Measurements from ENCODE around the gene CACUL1.

The CACUL1 gene

DNA sequence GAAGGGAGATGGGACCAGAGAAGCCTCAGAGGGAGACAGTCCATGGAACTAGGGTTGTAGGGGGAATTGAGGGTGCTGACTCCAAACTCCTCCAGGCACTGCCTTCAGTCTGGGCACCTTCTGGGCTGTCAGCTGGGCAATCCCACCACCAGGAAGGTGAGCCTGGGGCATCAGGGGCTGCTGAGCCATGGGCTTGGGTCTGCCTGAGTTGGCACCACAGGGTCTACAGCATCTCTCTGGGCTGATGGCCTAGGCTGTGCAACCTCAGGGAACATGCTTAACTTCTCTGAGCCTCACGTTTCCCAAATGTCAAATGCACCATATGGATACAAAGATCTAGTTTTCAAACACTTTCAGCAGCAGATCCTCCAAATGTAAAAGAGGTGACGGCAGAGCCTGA lies 112.5 kb downstream of the CACUL1 start:
- no peak overlapping the region for H3K27ac ChIP-seq
- TF ChIP-seq, protein P1, sequence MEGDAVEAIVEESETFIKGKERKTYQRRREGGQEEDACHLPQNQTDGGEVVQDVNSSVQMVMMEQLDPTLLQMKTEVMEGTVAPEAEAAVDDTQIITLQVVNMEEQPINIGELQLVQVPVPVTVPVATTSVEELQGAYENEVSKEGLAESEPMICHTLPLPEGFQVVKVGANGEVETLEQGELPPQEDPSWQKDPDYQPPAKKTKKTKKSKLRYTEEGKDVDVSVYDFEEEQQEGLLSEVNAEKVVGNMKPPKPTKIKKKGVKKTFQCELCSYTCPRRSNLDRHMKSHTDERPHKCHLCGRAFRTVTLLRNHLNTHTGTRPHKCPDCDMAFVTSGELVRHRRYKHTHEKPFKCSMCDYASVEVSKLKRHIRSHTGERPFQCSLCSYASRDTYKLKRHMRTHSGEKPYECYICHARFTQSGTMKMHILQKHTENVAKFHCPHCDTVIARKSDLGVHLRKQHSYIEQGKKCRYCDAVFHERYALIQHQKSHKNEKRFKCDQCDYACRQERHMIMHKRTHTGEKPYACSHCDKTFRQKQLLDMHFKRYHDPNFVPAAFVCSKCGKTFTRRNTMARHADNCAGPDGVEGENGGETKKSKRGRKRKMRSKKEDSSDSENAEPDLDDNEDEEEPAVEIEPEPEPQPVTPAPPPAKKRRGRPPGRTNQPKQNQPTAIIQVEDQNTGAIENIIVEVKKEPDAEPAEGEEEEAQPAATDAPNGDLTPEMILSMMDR (conservative IDR thresholded peaks at IDR 0.05) = no peak

DNA sequence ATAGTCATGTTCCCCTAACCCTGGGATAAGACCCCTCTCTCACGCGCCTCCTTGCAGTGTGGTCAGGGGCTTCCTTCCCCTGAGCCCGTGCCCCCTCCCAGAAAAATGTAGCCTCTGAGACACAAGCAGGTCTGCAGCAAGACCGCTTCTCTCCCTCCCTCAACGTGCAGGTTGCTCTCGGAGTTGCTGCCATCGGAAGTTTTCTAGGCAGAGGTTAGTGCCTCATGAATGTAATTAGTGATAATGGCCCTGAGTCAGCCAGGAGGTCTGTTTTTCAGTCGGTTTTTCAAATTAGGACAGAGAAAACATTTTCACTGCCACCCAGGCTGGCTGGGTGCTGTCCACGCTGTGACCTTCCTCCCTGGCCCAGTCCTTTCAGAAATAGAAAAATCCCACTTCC lies 116.1 kb downstream of the CACUL1 start:
- H3K27ac ChIP-seq = no peak overlapping the region
- TF ChIP-seq, protein P1 (conservative IDR thresholded peaks at IDR 0.05) = no peak

DNA sequence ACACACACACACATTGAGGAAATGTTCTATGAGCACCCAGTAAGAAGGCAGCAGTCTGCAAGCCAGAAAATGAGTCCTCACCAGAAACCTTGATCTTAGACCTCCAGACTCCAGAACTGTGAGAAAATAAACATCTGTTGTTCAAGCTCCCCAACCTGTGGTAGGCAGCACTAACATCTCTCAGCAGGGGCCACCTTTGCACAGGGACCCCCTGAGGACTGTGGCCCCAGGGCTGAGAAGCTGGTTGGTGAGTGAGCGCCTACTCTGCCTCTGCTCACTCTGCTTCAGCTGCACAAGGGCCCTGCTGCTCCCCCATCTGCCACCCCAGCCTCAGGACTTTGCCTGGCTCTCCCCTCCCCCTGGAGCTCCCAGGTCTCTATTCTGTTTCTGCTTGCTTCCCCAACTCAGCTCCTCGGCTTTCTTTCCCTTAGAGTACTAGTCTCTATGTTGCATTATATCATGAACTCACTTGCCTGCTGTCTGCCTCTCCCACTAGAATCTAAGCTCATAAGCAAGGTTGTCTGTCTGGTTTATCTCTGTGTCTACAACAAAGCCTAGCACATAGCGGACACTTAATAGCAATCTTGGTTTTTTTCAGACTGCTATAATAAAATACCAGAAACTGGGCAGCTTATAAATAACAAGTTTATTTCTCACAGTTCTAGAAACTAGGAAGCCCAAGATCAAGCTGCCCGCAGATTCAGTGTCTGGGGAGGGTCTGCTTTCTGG lies 118.9 kb downstream of the CACUL1 start:
- TF ChIP-seq, protein P1 (conservative IDR thresholded peaks at IDR 0.05) = no peak
- H3K27ac ChIP-seq = no peak overlapping the region

DNA sequence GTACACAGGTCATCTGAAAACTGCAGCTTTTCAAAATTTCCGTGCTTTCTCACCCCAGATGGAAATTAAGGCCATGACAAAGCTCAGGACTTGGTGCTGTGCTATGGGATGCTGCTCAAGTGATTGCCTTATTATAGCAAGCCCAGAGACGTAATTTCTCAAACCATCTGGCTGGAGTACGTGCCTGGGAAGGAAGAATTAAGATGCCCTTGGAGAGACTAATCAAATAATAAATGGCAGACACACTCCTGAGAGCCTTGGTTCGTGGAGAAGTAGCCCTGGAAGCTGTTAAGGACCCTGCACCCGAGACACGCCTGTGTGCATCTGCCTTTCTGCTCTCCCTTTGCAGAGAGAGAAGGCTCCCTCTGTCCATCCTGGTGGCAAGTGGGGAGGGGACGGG lies 121.0 kb downstream of the CACUL1 start:
- TF ChIP-seq, protein P1 (conservative IDR thresholded peaks at IDR 0.05) = no peak
- no peak overlapping the region for H3K27ac ChIP-seq

DNA sequence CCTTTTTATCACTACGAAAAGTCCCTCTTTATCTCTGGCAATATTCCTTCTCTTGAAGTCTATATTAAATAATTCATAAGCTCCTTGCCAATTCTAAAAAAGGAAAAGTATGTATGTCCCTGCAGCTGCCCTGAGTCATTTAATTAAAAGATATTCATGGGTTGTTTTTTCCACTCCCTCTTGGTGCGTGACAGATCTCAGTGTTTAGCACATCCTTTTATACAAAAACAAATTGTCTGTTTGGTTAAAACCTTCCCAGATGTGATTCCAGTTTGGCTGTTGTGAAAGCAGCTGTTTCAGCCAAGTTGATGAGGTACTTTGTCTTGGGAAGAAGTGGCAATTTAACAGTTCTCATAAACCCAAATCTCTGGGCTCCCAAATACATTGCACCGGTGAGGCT lies 125.6 kb downstream of the CACUL1 start:
- TF ChIP-seq, protein P1 (conservative IDR thresholded peaks at IDR 0.05) = no peak
- H3K27ac ChIP-seq = no peak overlapping the region

DNA sequence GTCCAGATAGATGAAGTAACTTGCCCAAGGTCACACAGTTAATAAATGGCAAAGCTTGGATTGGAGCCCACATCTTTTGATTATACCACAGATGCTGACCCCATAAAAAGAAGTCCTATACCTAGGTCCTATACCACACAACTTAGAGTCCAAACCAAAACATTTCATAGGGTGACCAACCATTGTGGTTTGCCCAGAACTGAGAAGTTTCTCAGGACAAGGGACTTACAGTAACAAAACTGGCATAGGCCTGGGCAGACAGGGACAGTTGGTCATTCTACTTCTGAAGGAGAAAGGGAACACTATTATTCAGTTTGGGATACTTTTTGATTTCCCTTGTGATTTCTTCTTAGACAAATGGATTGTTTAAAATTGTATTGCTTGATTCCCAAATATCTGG lies 126.4 kb downstream of the CACUL1 start:
- TF ChIP-seq, protein P1 (conservative IDR thresholded peaks at IDR 0.05) = no peak
- no peak overlapping the region for H3K27ac ChIP-seq

DNA sequence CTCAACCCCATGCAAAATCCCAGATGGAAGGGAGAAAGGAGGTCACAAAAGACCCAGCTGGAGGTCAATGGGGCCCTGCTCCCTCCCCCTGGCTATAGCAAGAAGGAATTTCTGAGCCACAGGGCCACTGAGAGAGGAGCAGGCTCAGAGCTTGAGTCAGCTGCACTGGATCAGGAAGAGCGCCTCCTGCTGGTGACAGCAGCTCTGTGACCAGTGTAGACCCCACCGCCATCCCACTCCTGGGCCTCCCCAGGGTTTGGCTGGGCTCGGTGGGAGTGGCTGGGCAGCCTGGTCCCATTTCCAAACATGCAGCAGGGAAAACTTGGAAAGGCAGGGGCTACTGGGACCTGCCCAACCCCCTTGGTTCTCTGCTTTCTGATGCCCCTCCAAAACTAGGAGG lies 127.8 kb downstream of the CACUL1 start:
- TF ChIP-seq, protein P1 (conservative IDR thresholded peaks at IDR 0.05) = no peak

More for the DNA sequence above, 127.8 kb downstream of the CACUL1 start:
- no peak overlapping the region for H3K27ac ChIP-seq

All from VCaP (cell line).